GOT3 (cell line): ENCODE results near the gene SMPD3.
"Not testable (repeated sequence)": the region's sequence is repeated elsewhere in the genome, so short reads cannot be mapped to it uniquely, and the experiment has no call there.

Experiments
- DNase-seq: peaks from one replicate; lab custom pipeline; 2025; ENCODE audit warnings: mixed read lengths; lab: John Stamatoyannopoulos, UW

Gene SMPD3

DNA sequence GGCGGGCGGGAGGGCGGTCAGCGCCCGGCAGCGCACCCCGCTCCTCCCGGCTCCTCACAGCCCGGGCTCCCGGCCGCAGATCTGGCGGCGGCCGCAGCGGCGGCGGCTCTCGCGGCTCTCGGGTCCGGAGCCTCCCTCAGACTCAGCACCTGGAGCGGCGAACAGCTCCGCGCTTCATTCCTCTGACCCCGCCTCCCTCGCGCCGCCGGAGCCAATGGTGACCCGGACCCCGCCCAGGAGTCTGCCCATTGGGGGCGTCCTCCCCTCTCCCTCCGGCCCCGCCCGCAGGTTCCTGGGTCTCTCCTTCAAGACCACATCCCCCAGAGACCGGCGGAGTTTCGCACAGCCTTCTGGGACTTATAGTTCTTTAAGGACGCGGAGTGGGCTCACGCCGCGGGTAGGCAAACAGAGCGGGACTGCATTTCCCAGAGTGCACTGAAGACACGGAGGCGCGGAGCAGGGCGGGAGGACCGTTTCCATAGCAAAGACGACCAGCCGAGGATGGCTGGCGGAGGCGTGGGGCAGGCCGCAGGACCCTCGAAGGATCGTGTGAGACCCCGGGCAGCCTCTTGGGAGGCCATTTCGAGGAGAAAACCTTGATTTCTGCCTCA, at the start of gene SMPD3:
TSS of gene SMPD3 (minus strand) at position 149 of the 611 bp plus-strand sequence. CDS start 76,327 bp downstream, outside the sequence.
- DNase-seq: peak; percentile 90

DNA sequence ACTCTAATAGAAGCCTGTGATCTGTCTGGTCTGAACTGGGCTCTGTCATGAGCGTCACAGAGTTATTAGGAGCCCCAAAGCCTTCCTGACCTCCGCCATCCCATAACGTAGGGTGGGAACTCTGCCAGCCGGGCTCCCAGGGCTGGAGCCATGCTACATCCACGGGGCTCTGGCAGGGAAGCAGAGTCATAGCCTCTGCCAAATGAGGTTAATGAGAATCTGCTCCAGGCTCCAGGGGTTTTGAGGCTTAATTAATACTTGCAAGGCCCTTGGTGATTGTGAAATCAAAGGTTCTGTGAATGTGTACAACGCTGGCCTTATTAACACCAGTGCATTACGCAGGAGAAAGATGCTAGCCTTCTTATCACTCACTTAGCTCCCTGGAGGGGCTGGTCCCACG, 48.4 kb upstream of the SMPD3 start:
- DNase-seq: no peak

DNA sequence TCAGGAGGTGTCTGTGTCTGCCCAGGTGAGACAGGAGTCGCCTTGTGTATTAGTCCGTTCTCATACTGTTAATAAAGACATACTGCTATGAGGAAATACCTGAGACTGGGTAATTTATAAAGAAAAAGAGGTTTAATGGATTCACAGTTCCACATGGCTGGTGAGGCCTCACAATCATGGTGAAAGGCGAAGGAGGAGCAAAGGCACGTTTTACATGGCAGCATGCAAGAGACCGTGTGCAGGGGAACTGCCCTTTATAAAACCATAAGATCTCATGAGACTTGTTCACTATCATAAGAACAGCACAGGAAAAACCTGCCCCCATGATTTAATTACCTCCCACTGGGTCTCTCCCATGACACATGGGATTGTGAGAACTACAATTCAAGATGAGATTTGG, 46.0 kb upstream of the SMPD3 start:
- DNase-seq: not testable (repeated sequence)

DNA sequence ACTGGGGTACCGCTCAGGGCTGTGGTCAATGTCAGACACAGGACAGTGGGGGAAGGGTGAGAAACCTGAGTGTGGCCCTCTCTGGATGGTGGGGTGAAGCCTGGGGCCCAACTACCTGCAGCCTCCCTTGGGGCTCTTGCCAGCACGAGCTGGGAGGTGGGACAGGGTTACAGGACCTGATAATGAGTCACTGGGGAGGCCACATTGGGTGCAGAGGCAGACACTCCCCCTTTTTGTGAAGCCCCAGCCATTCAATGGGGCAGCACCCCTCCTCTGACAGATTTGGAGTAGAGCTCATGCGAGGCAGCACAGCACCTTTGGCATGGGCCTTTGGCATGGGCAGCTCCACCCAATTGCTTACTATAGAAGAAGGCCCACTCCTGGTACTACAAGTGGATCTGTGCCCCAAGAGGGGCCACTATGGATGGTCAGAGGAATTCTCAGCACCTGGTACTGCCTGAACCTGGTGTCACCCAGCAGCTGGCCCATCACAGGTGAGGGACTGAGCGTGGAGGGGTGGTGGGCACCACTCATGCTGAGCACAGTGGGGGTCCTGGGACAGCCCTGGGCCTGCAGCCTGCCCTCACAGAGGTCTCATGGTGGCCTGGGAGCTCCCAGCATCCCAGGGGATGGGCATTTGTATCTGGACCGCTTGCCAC, 45.2 kb upstream of the SMPD3 start:
- no peak for DNase-seq

DNA sequence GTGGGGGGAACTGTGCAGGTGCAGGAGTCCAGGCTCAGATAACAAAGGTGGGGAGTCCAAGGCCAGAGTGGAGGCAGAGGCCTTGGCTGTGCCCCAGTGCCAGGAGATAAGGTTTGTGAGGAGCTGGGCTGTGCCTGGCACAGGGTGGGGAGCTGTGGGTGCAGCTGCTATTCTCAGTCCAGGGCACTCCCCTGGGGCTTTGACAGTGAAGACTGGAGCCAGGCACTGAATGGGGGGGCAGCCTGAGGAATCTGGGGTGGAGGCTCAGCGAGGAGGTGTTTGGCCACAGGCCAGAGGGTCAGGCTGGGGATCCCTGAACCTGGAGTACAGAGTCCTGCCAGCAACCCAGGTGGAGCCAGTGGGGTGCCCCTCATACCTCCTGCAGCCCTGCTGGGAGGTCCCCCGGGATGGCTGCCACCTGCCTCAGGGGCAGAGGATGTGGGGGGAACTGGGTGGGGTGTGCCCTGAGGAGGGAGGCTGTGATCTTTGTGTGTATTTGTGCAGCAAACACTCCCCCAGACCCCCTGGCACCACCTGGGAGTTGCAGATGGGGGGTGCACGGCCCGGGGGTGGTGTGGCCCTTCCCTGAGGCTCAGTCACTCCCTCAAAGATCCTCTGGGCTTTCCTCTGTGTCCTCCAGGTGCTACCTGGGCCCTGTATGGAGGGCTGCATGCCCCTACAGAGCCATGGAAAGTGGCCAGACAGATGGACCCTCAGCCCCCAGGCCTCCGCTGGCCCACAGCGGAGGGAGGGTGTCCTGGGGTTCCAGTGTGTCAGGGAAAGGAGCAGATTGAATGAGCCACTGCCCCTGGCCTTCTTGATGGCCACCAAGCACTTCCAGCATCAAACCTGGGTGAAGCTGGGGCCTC, 44.5 kb upstream of the SMPD3 start:
- no peak for DNase-seq

DNA sequence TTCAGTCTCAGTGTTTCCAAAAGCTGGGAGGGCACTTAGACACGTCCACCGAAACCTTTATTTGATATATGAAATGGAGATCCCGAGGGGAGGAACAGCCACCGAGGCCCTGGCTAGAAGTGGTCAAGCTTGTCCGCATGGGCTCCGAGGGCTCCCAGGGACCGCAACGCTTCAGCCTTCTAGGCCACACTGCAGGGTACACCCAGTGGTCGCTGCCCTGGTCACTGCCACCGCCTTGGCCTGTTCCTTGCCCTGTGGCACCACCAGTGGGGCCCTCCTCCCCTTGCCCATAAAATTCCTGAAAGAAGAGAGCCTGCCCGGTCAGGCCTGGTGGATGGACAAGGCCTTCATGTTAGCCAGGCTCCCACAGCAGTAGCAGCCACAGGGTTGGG, 43.8 kb upstream of the SMPD3 start:
- DNase-seq: no peak

DNA sequence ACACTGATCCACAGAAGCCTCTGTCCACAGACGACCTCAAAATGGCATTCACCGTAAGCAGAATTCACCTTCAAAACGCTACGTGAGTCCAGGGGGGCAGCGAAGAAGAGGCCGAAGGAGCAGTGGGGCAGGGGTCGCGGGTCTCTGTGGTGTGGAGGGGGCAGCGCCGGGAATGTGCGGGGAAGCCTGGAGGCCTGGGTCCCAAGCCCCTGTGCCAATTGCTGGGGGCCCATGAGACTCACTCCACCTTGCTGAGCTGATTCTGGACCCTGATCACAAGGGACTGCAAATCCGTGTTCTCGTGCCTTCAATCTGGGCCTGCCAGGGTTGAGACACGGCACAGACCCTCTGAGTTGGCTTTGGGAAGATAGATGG, 43.3 kb upstream of the SMPD3 start:
- DNase-seq: no peak

DNA sequence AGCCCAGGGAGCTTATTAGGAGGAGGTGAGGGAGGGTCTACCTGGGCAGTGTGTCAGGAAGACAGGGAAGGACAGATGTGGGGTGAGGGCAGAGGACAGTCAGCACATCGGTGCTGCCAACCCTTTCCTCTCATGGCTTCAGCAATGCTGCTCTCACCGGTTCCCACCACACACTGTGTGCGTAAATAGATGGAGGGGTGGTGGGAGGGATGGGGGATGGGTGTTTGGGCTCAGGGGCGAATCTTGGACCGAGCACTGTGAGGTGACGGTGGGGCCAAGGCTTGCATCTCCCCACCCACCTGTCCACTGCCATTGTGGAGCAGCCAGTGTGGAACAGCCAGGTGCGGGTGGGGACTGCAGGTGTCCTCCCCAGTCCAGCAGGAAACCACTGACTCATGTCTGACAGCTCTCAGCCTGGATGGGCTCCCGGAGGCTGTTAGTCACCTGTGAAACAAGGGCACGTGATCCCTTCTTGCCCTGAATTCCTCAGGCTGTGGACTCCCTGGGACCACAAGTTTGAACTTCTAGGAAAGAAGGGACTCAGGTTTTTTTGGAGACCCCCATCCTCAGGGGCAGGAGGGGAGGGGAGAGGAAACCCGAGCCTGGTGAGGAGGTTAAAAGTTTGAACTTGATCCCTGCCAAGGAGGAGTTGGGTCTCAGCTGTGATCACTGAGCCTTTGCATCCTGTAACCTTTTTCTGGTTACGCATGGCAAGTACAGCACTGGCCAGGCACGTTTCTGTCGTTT, 42.7 kb upstream of the SMPD3 start:
- no peak for DNase-seq

DNA sequence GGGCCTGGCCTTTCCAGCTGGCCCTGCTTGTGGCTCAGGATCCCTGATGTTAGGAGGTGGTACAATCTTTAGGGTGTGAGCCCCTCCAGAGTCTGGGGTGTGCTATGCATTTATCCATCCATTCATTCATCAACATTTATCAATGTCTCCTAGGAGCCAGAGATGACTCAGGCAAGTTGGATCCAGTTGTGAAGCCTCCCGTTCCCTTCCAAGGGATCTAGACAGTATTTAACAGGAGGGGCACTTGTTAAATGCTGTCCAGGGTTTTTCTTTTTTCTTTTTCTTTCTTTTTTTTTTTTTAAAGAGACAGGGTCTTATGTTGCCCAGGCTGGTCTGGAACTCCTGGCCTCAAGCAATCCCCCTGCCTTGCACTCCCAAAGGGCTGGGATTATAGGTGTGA, 42.0 kb upstream of the SMPD3 start:
- no peak for DNase-seq

DNA sequence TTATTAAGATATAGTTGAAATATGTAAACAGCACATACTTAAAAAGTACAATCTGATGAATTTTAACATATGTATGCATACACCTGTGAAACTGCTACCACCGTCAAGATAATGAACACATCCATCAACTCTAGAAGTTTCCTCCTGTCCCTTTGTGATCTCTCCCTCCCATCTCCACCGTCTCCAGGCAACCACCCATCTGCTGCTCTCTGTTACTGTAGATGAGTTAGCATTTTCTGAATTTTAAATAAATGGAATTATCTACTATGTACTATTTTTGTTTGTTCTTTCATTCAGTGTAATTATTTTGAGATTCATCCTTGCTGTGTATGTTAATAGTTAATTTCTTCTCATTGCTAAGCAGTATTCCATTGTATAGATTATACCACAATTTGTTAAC, 40.2 kb upstream of the SMPD3 start:
- no peak for DNase-seq

DNA sequence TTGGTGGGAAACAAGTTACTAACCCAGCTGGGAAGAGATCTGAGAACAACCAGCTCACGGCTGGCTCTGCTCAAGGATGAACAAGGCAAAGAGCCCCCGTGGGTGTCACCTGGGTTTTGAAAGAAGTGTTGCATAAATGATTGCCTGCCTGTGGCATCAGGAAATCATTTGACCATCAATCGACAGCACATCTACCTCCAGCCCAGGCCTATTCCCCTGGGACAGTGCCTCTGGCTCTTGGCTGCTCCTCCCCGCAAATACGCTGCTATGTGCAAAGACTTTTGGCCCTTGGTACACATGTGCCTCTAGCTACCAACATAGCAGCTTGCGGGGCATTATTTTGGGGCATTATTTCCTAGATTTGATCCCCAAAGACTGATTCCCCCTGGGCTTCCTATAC, 39.4 kb upstream of the SMPD3 start:
- no peak for DNase-seq

DNA sequence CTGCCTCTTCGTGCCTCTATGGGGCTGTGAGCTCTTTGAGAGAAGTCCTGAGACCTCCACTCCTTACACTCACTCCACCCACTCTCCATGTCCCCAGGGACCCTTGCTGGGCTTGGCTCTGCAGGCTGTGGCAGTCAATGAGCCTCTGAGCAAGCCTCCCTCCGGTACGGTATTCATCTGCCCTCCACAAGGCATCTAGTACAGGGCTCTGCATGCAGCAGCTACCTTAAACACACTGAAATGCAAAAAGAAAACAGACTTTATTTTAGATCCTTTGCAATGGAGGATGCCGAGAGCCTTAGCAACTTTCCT, 38.9 kb upstream of the SMPD3 start:
- DNase-seq: no peak

DNA sequence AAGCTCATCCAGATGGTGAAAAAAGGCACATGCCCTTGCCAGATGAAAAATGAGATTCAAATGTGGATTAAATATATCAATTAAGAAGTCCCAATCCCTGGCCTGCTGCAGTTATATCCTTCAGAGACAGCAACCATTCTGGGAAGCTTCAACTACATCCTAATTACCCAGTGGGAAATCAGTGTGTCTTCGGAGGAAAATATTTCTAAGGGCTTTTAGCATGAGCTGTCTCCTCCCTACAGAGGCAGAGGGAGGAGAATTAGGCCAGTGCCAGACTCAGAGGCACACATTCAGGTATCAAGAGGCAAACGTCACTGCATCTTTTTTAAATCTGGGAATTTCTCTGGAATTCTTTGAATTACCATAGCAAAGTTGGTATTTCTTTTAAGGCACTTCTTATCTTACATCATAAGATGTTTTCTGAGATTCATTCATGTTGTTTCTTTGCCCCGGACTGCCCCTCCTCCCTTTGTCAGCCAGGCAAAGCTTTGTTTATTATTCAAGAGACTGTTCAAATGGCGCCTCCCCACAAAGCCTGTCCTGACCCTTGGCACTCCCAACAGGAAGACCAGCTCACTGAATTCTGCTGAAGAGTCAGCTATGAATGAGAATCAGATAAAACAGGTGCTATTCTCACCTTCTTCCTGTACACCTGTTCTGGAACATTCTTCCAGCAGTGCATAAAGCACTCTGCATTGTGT, 38.3 kb upstream of the SMPD3 start:
- DNase-seq: no peak

DNA sequence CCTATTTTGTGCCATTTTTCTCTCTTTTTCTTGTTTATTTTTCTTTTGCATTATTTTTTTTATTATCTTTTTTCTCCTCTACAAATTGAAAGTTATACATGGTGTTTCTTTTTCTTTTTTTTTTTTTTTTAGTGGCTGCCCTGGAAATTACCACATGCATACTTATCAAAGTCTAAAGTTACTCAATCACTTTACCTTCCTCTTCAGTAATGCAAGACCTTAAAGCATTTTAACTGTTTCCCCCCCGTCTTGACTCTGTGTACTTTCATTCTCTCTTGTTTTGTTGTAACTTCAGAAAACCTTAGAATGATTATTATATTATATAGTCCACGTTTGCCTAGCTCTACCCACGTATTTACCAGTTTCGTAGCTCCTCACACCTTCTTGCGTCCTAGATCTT, 33.3 kb upstream of the SMPD3 start:
- DNase-seq: no peak

DNA sequence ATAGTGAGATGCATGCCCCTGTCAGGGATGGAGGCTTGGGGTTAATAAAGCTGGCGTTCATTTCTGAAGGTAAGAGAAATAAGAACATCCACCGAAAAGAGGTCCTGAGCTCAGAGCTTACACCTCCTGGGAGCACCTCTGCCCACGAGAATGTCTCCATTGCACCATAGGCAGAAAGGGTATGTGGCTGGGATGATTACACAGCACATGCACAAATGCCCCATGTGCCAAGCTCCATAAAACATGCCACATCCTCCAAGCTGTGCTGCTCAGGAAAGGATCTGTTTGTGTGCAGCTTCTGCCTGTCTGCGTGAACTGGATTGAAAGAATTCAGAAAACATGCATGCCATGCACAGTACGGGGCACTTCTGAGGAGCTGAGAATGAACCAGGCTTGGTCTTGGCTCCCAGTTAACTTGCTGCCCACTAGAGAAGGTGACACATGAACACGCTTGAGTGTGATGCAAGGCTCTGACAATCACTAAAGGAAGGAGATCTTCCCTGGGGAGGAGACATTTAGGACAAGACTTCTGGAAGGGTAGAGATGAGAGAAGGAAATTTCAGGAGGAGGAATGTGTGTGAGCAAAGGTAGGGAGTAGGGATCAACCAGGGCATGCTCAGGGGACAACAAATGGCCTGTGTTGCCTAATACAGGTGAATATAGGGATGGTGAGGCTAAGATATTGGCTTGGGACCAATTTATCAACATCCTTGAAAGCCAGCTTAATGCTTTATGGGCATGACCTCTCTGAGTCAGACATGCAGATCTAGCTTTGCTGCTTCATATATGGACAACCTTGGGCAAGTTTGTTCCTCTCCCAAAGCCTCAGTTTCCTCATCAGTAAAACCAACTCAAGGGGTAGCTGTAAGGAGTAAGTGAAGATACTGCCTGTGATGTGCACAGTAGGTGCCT, 32.0 kb upstream of the SMPD3 start:
- DNase-seq: no peak

DNA sequence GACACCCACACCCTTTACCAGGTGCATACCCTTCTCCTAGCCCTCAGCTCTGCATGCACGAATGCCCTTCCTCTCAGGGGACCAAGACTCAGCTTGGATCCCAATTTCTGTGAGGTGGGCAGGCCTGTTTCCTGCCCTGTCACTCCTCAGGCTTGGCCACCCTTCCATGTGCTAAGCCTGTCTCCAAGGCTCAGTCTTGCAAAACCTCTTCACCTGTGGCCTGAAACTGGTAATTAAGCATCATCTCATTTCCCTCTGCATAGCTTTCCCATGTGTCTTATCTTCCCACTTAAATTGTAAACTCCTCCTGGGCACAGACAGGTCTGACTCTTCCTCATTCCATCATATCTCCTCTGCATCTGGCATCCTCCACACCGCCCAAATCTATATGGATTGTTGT, 31.0 kb upstream of the SMPD3 start:
- no peak for DNase-seq

DNA sequence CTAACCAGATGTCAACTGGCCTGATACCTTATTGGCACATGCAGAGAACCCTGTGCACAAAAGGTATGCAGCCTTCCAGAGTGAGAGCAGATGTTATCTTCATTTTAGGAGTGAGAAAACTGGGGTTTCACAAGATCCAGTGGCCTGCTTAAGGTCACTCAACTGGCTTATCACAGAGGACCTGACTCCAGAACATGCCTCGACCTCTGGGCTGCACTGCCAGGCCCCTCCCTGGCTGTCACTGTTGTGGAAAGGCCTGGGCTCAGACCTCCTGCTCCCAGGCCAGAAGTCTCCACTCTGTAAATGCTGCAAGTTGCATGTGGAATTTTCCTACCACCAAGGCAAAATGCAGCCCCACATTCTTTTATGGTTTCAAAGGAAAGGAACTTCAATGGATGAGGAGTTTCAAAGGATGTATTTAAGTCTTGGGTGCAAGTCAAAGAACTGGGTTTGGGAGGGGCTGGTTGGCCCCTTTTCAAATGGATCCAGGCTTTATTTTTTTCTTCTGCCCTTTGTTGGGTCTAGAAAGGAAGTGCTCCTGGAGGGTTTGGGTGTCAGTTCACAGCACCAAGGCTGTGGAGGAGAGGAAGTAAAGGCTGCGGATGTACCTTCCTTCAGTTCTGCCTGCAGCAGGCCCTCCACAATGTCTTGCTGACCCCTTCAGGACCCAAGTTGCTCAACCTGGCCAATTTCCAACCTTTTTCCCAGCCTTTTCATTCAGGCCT, 30.4 kb upstream of the SMPD3 start:
- DNase-seq: no peak

DNA sequence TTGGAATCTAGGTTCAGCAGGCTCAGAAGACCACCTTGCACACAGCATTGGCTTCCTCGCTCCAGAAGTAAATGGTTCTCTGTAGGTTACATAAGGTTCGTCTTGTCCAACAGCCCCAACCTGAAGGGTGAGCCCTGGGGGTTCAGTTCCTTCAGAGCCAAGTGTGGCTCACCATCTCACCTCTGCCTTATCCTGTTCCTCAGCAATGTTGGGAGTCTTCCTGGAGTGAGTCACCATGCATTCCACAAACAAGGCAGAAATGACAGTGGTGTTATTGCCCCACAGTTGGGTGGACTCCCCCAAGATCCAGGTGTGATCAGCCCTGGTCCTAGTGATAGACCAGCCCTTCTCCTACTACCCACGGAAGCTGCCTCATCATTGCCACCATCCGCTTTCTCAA, 26.8 kb upstream of the SMPD3 start:
- no peak for DNase-seq

DNA sequence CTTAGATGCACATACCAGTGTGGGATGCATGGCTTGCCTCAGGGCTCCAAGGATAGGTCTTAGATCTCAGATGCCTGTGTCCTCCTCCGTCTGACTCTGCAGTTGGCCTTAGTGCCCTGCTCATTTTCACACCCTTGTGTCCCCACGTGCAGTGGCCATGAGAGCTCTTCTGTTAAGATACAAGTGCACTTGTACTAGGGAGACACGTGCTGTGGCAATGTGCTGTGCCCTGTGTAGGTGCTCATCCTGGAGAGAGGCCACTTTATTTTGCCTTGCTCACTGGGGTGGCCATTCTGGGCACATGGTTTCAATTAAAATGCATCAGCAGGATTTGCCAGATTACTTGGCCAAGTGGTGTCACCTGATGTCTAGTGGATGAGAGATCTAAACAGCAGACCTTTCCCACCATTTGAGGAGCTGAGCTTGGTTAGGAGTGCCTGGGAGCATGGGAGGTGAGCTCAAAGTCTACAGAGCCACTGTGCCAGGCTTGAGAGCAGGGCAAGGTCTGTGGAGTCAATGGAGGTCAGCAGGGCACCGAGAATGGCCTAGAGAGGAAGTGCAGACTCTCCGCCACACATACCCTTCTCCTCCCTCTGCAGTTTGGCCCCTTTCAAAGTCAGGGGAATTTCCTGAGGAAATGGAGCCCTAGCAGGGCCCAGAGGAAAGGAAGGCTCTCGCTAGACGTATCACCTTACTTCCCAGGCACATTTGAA, 25.2 kb upstream of the SMPD3 start:
- DNase-seq: no peak

DNA sequence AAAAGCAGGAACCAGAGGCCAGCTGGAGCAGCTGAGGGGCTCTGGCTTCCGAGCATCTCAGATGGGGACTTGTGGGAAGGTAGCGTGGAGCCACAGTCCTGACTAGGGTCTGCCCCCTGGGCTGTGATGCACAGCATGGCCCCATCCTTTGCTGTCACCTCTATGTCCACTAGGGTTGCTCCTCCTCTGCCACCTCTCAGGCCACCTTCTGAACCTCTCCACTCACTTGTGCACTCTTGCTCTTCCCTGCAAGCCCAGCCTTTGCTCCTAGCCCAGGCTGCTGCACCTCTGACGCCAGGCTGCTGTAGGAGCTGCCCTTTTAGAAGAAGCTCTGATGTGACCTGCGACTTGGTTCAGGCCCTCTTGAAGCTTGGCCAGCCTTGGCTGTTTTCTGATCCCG, 24.3 kb upstream of the SMPD3 start:
- no peak for DNase-seq
